GM12874 (cell line): ENCODE measurements around the gene SLC28A3.
A peak's percentile ranks its signal among the peaks of the same experiment; 100 is the strongest.

Experiments
- CTCF ChIP-seq: IDR thresholded peaks from 2 replicates; pipeline ENCODE4 v1.5.1; 2011; ENCODE audit warnings: low read depth, mild to moderate bottlenecking, control low read depth, low read length, moderate library complexity; ENCODE audit not compliant: insufficient read depth

Gene SLC28A3

DNA sequence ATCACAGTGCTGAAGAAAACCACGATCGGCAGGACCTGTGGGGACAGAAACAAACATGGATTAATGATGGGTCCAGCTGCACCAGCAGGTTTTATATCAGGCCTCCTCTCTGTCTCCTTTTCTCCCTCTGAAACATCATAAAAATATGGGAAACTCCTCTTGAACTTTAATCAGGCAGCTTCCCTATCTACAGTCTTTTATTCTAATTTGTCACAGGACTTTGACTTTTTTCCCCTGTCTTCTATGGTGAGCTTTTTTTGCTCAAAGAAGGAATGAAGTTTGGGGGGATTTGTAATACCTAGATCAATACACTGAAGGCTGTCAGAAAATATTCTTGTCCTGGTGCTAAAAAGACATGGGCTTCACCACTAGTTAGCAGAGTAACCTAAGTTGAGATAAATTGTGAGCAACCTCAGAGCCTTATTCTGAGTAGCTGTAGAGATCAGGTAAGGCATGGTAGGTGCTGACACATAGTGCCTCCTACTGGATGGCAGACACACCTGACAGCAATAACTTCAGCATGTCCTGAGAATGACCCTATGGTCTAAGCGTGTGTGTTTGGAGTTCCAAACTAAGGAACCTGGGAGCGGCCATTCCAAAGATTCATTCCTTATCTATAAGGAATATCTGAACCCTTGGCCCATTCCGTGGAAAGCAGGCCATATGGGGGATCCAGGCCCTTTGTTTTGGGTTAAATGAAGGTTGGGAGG is 46.2 kb downstream of the SLC28A3 start:
- TF ChIP-seq CTCF, result peak; percentile 59; the same call in 1 of the 2 replicates

GRCh38 chr9:84293001-84293798 is 47.4 kb downstream of the SLC28A3 start:
- TF ChIP-seq CTCF, result no peak

- no peak for TF ChIP-seq CTCF
Measured at GRCh38 chr9:84285381-84285780, 55.2 kb downstream of the SLC28A3 start.

DNA sequence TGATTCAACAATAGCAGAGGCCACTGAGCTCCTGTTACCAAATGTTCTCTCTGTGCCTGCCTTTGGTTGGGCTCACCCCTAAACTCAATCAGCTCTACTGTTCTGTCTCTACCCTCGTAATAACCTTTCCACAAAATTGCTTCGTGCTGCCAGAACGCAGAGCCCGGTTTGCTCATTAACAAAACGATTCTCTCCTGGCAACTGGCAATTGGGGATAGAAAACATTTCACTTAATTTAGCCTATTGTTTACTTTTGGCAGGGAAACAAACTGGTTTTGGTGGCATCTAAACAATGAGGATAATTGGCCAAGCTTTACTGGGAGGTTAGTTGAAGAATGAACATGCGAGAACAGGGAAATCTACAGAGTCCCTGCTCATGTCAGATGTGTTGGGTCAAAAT is 56.6 kb downstream of the SLC28A3 start:
- no peak for TF ChIP-seq CTCF

DNA sequence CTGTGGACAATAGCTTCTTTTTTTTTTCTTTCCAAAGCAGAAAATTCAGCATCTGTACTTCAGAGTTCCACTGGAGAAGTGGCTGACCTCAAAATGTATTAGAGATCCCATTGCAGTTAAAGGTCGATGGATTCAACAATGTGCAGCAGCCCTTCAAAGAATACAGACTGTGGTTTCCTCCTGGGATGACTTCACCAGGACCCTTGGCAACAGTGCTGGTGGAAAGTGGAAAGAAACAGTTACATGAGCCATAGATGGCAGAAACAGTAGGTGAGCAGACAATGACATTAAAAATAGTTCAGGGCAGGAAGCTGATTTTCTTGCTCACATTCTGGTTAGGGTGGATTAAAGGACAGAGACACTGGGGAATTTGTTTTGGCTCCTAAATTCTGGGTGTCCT is 62.4 kb downstream of the SLC28A3 start:
- no peak for TF ChIP-seq CTCF

DNA sequence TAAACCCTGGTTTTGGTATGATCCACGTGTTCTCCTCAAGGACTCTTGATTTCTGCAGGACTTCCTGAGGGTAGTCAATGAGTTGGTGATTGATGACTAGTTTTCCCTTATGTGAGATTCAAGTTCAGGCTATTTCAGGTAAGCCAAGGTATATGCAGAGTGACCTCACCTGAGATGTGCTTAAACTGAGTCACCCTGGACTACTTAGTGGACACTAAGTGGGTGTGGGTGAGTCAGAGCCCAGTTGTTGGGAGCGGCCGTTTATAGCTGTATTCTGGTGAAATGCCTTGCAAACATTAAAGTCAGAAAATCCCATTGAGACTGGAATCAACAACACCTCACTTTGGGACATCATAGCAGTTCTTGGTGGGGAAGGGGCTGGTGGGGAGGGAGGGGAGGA is 62.9 kb downstream of the SLC28A3 start:
- TF ChIP-seq CTCF, result no peak

DNA sequence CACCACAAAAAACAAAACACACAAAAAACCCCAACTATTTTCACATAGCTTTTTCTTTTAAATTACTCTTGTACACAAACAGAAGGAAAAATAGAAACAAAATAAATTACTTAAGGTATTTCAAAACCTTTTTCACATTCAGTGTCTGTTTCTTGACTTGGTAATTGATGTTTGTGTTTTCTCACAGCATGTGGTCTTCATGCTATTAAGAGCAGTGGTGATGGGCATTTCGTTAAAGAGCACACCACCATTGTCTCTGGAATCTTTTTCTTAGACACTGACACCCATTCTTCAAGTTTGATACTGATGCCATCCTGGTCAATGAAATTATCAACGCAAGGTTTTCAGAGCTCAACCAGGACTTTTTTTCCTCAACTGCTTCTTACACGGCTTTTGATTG is 63.8 kb downstream of the SLC28A3 start:
- TF ChIP-seq CTCF, result no peak
